DOHH2 (cell line): ENCODE data around the gene FANCI.

Experiments used
- EZH2phosphoT487 ChIP-seq: fragments of 200-600 bp; sonication (generic); IDR thresholded peaks from 2 replicates; pipeline ENCODE4 v1.6.1; 2017; ENCODE audit warnings: borderline replicate concordance, mild to moderate bottlenecking, antibody characterized with exemption, low read length, moderate library complexity, mixed read lengths
- TF ChIP-seq, protein P1 (sequence below): fragments of 200-600 bp; sonication (generic); IDR thresholded peaks from one replicate; pipeline ENCODE4 v1.5.1; 2014; ENCODE audit warnings: antibody characterized with exemption, mild to moderate bottlenecking, low read depth, low read length; ENCODE audit not compliant: poor library complexity, severe bottlenecking

DNA sequence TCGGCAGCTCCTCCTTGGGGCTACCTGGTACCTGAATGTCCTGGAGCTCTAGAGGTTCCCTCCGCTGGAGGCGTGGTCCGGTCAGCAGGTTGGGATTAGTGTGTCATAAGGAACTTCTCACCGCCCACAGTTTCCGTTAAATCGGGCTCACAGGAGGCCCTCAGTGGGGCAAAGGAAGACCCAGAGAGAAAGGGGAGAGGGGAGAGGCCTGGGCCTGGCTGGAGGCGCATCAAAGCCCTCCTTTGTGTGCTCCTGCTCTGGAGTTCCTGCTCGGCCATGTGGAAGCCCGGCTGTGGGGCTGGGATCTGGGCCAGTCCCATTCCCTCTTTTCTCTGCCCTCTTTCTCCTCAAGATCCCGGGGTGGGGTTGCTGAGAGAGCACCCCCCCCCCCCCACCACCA is 22.2 kb upstream of the FANCI start, which contains the start of gene RLBP1:
- TF ChIP-seq, protein P1, sequence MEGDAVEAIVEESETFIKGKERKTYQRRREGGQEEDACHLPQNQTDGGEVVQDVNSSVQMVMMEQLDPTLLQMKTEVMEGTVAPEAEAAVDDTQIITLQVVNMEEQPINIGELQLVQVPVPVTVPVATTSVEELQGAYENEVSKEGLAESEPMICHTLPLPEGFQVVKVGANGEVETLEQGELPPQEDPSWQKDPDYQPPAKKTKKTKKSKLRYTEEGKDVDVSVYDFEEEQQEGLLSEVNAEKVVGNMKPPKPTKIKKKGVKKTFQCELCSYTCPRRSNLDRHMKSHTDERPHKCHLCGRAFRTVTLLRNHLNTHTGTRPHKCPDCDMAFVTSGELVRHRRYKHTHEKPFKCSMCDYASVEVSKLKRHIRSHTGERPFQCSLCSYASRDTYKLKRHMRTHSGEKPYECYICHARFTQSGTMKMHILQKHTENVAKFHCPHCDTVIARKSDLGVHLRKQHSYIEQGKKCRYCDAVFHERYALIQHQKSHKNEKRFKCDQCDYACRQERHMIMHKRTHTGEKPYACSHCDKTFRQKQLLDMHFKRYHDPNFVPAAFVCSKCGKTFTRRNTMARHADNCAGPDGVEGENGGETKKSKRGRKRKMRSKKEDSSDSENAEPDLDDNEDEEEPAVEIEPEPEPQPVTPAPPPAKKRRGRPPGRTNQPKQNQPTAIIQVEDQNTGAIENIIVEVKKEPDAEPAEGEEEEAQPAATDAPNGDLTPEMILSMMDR, result no peak
- no peak for TF ChIP-seq EZH2phosphoT487
